SH-SY5Y (cell line): ENCODE results near the gene ZNF526.

Source experiments
- GATA2 ChIP-seq: IDR thresholded peaks from 2 replicates; pipeline ENCODE4 v1.6.1; 2011; ENCODE audit warnings: mild to moderate bottlenecking, low read depth, low read length
- GATA3 ChIP-seq: IDR thresholded peaks from 2 replicates; pipeline ENCODE4 v1.6.1; 2011; ENCODE audit warnings: low read depth, mild to moderate bottlenecking, low read length, moderate library complexity

DNA sequence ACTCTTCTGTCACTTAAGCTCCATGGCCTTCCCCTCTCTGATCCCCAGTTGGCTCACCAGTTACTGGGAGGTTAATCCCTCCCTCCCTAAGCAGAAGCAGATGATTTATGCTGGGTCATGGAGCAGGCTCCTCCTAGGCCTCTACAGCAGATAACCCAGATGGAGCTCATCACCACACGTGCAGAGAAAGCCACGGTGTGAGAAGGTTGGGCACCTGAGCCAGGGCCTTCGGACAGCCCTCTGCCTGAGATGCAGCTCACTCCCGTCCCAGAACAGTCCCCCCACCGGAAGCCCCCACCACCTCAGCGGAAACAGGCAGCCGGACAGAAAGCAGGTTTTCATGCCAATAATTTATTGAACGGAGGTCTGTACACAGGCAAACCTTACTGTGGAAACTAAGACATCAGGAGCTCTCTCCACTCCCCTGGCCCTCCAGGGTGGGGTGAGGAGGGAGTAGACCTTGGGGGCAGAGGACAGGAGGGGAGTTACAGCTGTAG lies 9.8 kb downstream of the ZNF526 start:
- no peak for TF ChIP-seq GATA2
- TF ChIP-seq GATA3 = no peak
